CD4-positive, alpha-beta T cell treated with Interleukin-12 subunit alpha and Interleukin-12 subunit beta, for 1 hour (primary cell): ENCODE results near the gene DIP2C.
"Not testable (repeated sequence)": the region's sequence is repeated elsewhere in the genome, so short reads cannot be mapped to it uniquely, and the experiment has no call there.

ENCODE experiments used
- DNase-seq: peaks from one replicate; pipeline ENCODE4 v3.0.0-alpha.2; 2020

DIP2C gene

GRCh38 chr10:427761-428519, 261.5 kb downstream of the DIP2C start:
- DNase-seq: no peak

GRCh38 chr10:425365-425764, 264.1 kb downstream of the DIP2C start:
- not testable (repeated sequence) for DNase-seq

GRCh38 chr10:424724-425123, 264.7 kb downstream of the DIP2C start:
- DNase-seq: not testable (repeated sequence)

- no peak for DNase-seq
Observed at GRCh38 chr10:423178-423577, 266.3 kb downstream of the DIP2C start.

- no peak for DNase-seq
Observed at GRCh38 chr10:422675-423074, 266.8 kb downstream of the DIP2C start.

- DNase-seq: no peak
Observed at GRCh38 chr10:422241-422640, 267.2 kb downstream of the DIP2C start.

GRCh38 chr10:421170-421569, 268.3 kb downstream of the DIP2C start:
- DNase-seq: no peak

GRCh38 chr10:420154-421121, 269.0 kb downstream of the DIP2C start:
- DNase-seq: no peak

GRCh38 chr10:418894-419293, 270.6 kb downstream of the DIP2C start:
- DNase-seq: no peak

GRCh38 chr10:418226-418625, 271.2 kb downstream of the DIP2C start:
- no peak for DNase-seq

- DNase-seq: no peak
Observed at GRCh38 chr10:416091-416515, 273.4 kb downstream of the DIP2C start.

GRCh38 chr10:413662-414071, 275.8 kb downstream of the DIP2C start:
- no peak for DNase-seq

GRCh38 chr10:412109-412508, 277.4 kb downstream of the DIP2C start:
- DNase-seq: no peak

GRCh38 chr10:411603-412002, 277.9 kb downstream of the DIP2C start:
- DNase-seq: no peak

- no peak for DNase-seq
Observed at GRCh38 chr10:409408-410040, 279.9 kb downstream of the DIP2C start.

GRCh38 chr10:408236-408635, 281.2 kb downstream of the DIP2C start:
- no peak for DNase-seq

- no peak for DNase-seq
Observed at GRCh38 chr10:406976-407375, 282.5 kb downstream of the DIP2C start.

- no peak for DNase-seq
Observed at GRCh38 chr10:405648-406047, 283.8 kb downstream of the DIP2C start.

GRCh38 chr10:404991-405390, 284.5 kb downstream of the DIP2C start:
- no peak for DNase-seq

GRCh38 chr10:404346-404745, 285.1 kb downstream of the DIP2C start:
- DNase-seq: no peak

GRCh38 chr10:398954-399353, 290.5 kb downstream of the DIP2C start:
- no peak for DNase-seq

- DNase-seq: no peak
Observed at GRCh38 chr10:397321-398068, 292.0 kb downstream of the DIP2C start.
